Hepatocyte (in vitro differentiated cells): Measurements from ENCODE around the gene CCNF. TPM values are rescaled to one million over a fixed set of nuclear protein-coding genes. Genes with fewer than 3 reads are reported as not detected.
"Not testable (repeated sequence)": the region's sequence is repeated elsewhere in the genome, so short reads cannot be mapped to it uniquely, and the experiment has no call there.

Experiments
- DNase-seq: peaks from one replicate; pipeline ENCODE4 v3.0.0-alpha.2; 2016; ENCODE audit warnings: low spot score
- H2AFZ ChIP-seq: fragments of 200-600 bp; sonication (generic); 2 replicates; pipeline ENCODE4 v1.6.0; 2016; ENCODE audit warnings: antibody characterized with exemption, mild to moderate bottlenecking
- H3K27ac ChIP-seq: fragments of 200-600 bp; sonication (generic); 2 replicates; pipeline ENCODE4 v1.5.1; 2016; ENCODE audit warnings: mild to moderate bottlenecking
- H3K27me3 ChIP-seq: fragments of 200-600 bp; sonication (generic); 2 replicates; pipeline ENCODE4 v1.6.1; 2016
- H3K36me3 ChIP-seq: fragments of 200-600 bp; sonication (generic); replicated peaks from 2 replicates; pipeline ENCODE4 v1.5.1; 2016; ENCODE audit warnings: low read depth; ENCODE audit not compliant: insufficient read depth
- H3K4me1 ChIP-seq: fragments of 200-600 bp; sonication (generic); 2 replicates; pipeline ENCODE4 v1.5.1; 2016; ENCODE audit warnings: mild to moderate bottlenecking, moderate library complexity; ENCODE audit not compliant: insufficient read depth
- H3K4me2 ChIP-seq: fragments of 200-600 bp; sonication (generic); 2 replicates; pipeline ENCODE4 v1.6.0; 2016
- H3K4me3 ChIP-seq: fragments of 200-600 bp; sonication (generic); 2 replicates; pipeline ENCODE4 v1.5.1; 2016; ENCODE audit warnings: mild to moderate bottlenecking
- H3K79me2 ChIP-seq: fragments of 200-600 bp; sonication (generic); 2 replicates; pipeline ENCODE4 v1.6.0; 2017; ENCODE audit warnings: mild to moderate bottlenecking
- H3K9me2 ChIP-seq: fragments of 200-600 bp; sonication (generic); replicated peaks from 2 replicates; pipeline ENCODE4 v1.6.0; 2017; ENCODE audit warnings: mild to moderate bottlenecking; ENCODE audit not compliant: insufficient read depth
- H3K9me3 ChIP-seq: fragments of 200-600 bp; sonication (generic); 2 replicates; pipeline ENCODE4 v1.5.1; 2016; ENCODE audit warnings: low read depth, mild to moderate bottlenecking
- H4K20me1 ChIP-seq: fragments of 200-600 bp; sonication (generic); 2 replicates; pipeline ENCODE4 v1.6.0; 2016; ENCODE audit warnings: mild to moderate bottlenecking; ENCODE audit not compliant: insufficient read depth, poor library complexity, severe bottlenecking
- CTCF ChIP-seq: fragments of 200-600 bp; sonication (generic); IDR thresholded peaks from 2 replicates; pipeline ENCODE4 v1.5.1; 2016; ENCODE audit warnings: antibody characterized with exemption, mild to moderate bottlenecking; ENCODE audit not compliant: poor library complexity
- EZH2 ChIP-seq: fragments of 200-600 bp; sonication (generic); IDR thresholded peaks from 2 replicates; pipeline ENCODE4 v1.6.1; 2016; ENCODE audit warnings: antibody characterized with exemption, mild to moderate bottlenecking, borderline replicate concordance
- EZH2phosphoT487 ChIP-seq: fragments of 200-600 bp; sonication (generic); IDR thresholded peaks from one replicate; pipeline ENCODE4 v1.6.1; 2018; ENCODE audit warnings: antibody characterized with exemption, mild to moderate bottlenecking, low read depth, moderate library complexity; ENCODE audit not compliant: unreplicated experiment, severe bottlenecking
- WGBS: methylation state at CpG from one replicate; pipeline ENCODE4 v1.1.6; 2016; ENCODE audit warnings: low lambda C conversion rate; ENCODE audit errors: missing lambda C conversion rate; 5-methylcytosine and 5-hydroxymethylcytosine counted together
- polyA plus RNA-seq: library from polyadenylated mRNA; unstranded; fragments of >200 nt; fragmentation: Nextera tagmentation; extraction: Ambion mirVana; gene quantifications from 2 replicates; pipeline ENCODE4 v1.2.1, GENCODE V29; 2016
- total RNA-seq: library from RNA; depleted of rRNA; stranded (reverse); fragments of >200 nt; gene quantifications from 2 replicates; pipeline ENCODE4 v1.2.3, GENCODE V29; 2014

Gene CCNF
- total and polyA plus RNA-seq, 2 experiments from 2014 or later = 4.7 to 6.5 TPM

- Histone ChIP-seq H3K9me3 (no peaks in the 10 kb centered on the region), H3K36me3 (no peaks in the 10 kb centered on the region), H3K27me3 (no peaks in the 10 kb centered on the region), H4K20me1 (no peaks in the 10 kb centered on the region), H3K4me2 (no peak overlapping the region), H3K9me2 (no peaks in the 10 kb centered on the region), H3K4me1 (no peaks in the 10 kb centered on the region), H3K27ac (peak overlapping the region; percentile 8), H3K4me3 (no peak overlapping the region), H3K79me2 (no peaks in the 10 kb centered on the region), H2AFZ (no peak overlapping the region)
- 61% methylated on average over 3 of the region's 3 CpGs for WGBS
- peak; percentile 37 for DNase-seq
- TF ChIP-seq CTCF (no peak), EZH2phosphoT487 (no peak), EZH2 (no peak)
These were observed 43.9 kb upstream of the CCNF start for GRCh38 chr16:2385190-2385836.

- not testable (repeated sequence) for H2AFZ ChIP-seq, H3K4me3 ChIP-seq, H3K4me2 ChIP-seq, H3K9me3 ChIP-seq, H3K9me2 ChIP-seq, H3K4me1 ChIP-seq, H3K27me3 ChIP-seq, DNase-seq, H3K79me2 ChIP-seq, H4K20me1 ChIP-seq, H3K36me3 ChIP-seq
- peak overlapping the region; percentile 8 for H3K27ac ChIP-seq
- WGBS = 88% methylated on average over 19 of the region's 19 CpGs
These were observed 43.3 kb upstream of the CCNF start for GRCh38 chr16:2385982-2386381.

GRCh38 chr16:2386990-2387389, 42.3 kb upstream of the CCNF start:
- Histone ChIP-seq H3K4me2 (no peak overlapping the region), H3K27ac (no peak overlapping the region), H3K79me2 (no peaks in the 10 kb centered on the region), H4K20me1 (no peaks in the 10 kb centered on the region), H3K9me2 (no peaks in the 10 kb centered on the region), H3K4me1 (no peaks in the 10 kb centered on the region), H3K9me3 (no peaks in the 10 kb centered on the region), H3K27me3 (no peaks in the 10 kb centered on the region), H2AFZ (no peak overlapping the region), H3K36me3 (no peaks in the 10 kb centered on the region), H3K4me3 (no peak overlapping the region)
- 55% methylated on average over 3 of the region's 3 CpGs for WGBS
- no peak for DNase-seq
- TF ChIP-seq EZH2phosphoT487 (no peak), CTCF (no peak), EZH2 (no peak)

- Histone ChIP-seq H3K27me3 (no peaks in the 10 kb centered on the region), H3K9me3 (no peaks in the 10 kb centered on the region), H3K9me2 (no peaks in the 10 kb centered on the region), H3K4me2 (no peak overlapping the region), H3K4me3 (no peak overlapping the region), H3K4me1 (no peaks in the 10 kb centered on the region), H3K36me3 (no peaks in the 10 kb centered on the region), H3K79me2 (no peaks in the 10 kb centered on the region), H2AFZ (no peak overlapping the region), H3K27ac (no peak overlapping the region), H4K20me1 (no peaks in the 10 kb centered on the region)
- no peak for TF ChIP-seq EZH2
- no peak for TF ChIP-seq CTCF
- TF ChIP-seq EZH2phosphoT487 = no peak
- 88% methylated on average over 3 of the region's 3 CpGs for whole genome bisulfite sequencing
- DNase-seq = no peak
These were observed 40.9 kb upstream of the CCNF start for GRCh38 chr16:2388139-2388874.
